K562 (cell line): Measurements from ENCODE around the gene CERS1. TPM values are rescaled to one million over a fixed set of nuclear protein-coding genes. Genes with fewer than 3 reads are reported as not detected.
A peak's percentile ranks its signal among the peaks of the same experiment; 100 is the strongest.
"Not testable (repeated sequence)": the region's sequence is repeated elsewhere in the genome, so short reads cannot be mapped to it uniquely, and the experiment has no call there.

Source experiments
- ATAC-seq: fragments of 200-7000 bp; cut with Tn5 transposase; 3 replicates; pipeline ENCODE4 v1.9.1; 2020; ENCODE audit warnings: moderate library complexity
- BruUV-seq: library from RNA; stranded (reverse); fragments of 400-500 nt; replicated peaks from 2 replicates; lab custom pipeline; 2021; lab: Mats Ljungman, UMichigan
- CTCF ChIA-PET: fragments of 300-600 bp; formaldehyde crosslinking; extraction: SDS; loops from one replicate; lab custom pipeline; 2021; ENCODE audit warnings: low intra/inter-chr PET ratio; lab: Yijun Ruan, JAX
- POLR2A ChIA-PET: fragments of 300-600, 350-650 bp; sonication (Branson Sonifier 250); formaldehyde crosslinking; extraction: SDS; loops from one replicate; lab custom pipeline; 2021; ENCODE audit warnings: antibody characterized with exemption, inconsistent platforms; lab: Yijun Ruan, JAX
- DNase-seq, 4 experiments: peaks; one replicate each; pipeline versions ENCODE4 v3.0.0 to v3.0.0-alpha.2; 2011 to 2018; ENCODE audit warnings: low spot score in 3 of 4, mixed read lengths in 3 of 4; ENCODE audit errors: extremely low read depth in 1 of 4
- FAIRE-seq: peaks from 2 replicates; lab custom pipeline; 2011; peaks lifted over from hg19 to GRCh38; lab: Jason Lieb, UNC
- H2AFZ ChIP-seq: 2 replicates; pipeline ENCODE4 v1.6.0; 2011; ENCODE audit warnings: low read depth, low read length, control low read depth, inconsistent platforms
- H3K27ac ChIP-seq: fragments of 200-600 bp; 3 replicates; pipeline ENCODE4 v1.8.0; 2011; ENCODE audit warnings: low read depth, mild to moderate bottlenecking, control low read depth, inconsistent platforms, low read length, moderate library complexity, mixed read lengths; ENCODE audit errors: extremely low read depth
- H3K27me3 ChIP-seq, 2 experiments: fragments of 300-600 bp in 1 of 2; 2 replicates in 1 of 2; 3 replicates in 1 of 2; pipeline versions ENCODE4 v1.6.0 to v1.8.0; 2011; ENCODE audit warnings: inconsistent platforms in 2 of 2, low read length in 2 of 2, mild to moderate bottlenecking in 1 of 2, mixed read lengths in 1 of 2, moderate library complexity in 1 of 2; ENCODE audit not compliant: control insufficient read depth in 2 of 2, insufficient read depth in 2 of 2
- H3K36me3 ChIP-seq: fragments of 300-600 bp; 3 replicates; pipeline ENCODE4 v1.8.0; 2011; ENCODE audit warnings: mild to moderate bottlenecking, low read length, inconsistent platforms; ENCODE audit not compliant: control insufficient read depth, insufficient read depth
- H3K4me1 ChIP-seq, 2 experiments: fragments of 200-600 bp in 1 of 2; replicated peaks in 1 of 2; 2 replicates in 1 of 2; 3 replicates in 1 of 2; pipeline versions ENCODE4 v1.5.1 to v1.8.0; 2011; ENCODE audit warnings: inconsistent platforms in 2 of 2, low read length in 2 of 2, mild to moderate bottlenecking in 1 of 2, mixed read lengths in 1 of 2, moderate library complexity in 1 of 2; ENCODE audit not compliant: control insufficient read depth in 2 of 2, insufficient read depth in 2 of 2
- H3K4me2 ChIP-seq: 2 replicates; pipeline ENCODE4 v1.6.1; 2011; ENCODE audit warnings: low read length, control low read depth, inconsistent platforms, mixed read lengths; ENCODE audit not compliant: insufficient read depth
- H3K4me3 ChIP-seq: fragments of 200-600 bp; sonication (generic), shearing (Covaris generic); 2 replicates; pipeline ENCODE4 v1.5.1; 2016; ENCODE audit warnings: control low read depth, inconsistent platforms
- H3K79me2 ChIP-seq: fragments of 200-600 bp; 3 replicates; pipeline ENCODE4 v1.8.0; 2011; ENCODE audit warnings: low read length, inconsistent platforms; ENCODE audit not compliant: control insufficient read depth, insufficient read depth
- H3K9ac ChIP-seq, 2 experiments: 2 replicates each; pipeline versions ENCODE4 v1.6.0 to v1.6.1; 2011; ENCODE audit warnings: low read depth in 2 of 2, low read length in 2 of 2, control low read depth in 1 of 2, inconsistent platforms in 1 of 2, mild to moderate bottlenecking in 1 of 2, mixed read lengths in 1 of 2; ENCODE audit not compliant: insufficient read depth in 1 of 2
- H3K9me1 ChIP-seq: one replicate; pipeline ENCODE4 v1.6.0; 2011; ENCODE audit warnings: inconsistent platforms, mild to moderate bottlenecking, low read length, moderate library complexity; ENCODE audit not compliant: control insufficient read depth, insufficient read depth
- H3K9me3 ChIP-seq: replicated peaks from 2 replicates; pipeline ENCODE4 v1.5.1; 2011; ENCODE audit warnings: low read depth, low read length, inconsistent platforms; ENCODE audit not compliant: control insufficient read depth, insufficient read depth
- H4K20me1 ChIP-seq: replicated peaks from 2 replicates; pipeline ENCODE4 v1.6.1; 2011; ENCODE audit warnings: low read length, inconsistent platforms, mixed read lengths; ENCODE audit not compliant: control insufficient read depth, insufficient read depth
- NFIC ChIP-seq: fragments of 450-650 bp; IDR thresholded peaks from 2 replicates; pipeline ENCODE4 v1.6.1; 2017; ENCODE audit warnings: mild to moderate bottlenecking, inconsistent platforms
- WGBS: fragments of 100-300 bp; shearing (Covaris generic); methylation state at CpG from one replicate; pipeline ENCODE4 v1.1.6; 2016; ENCODE audit warnings: low coverage, mixed read lengths; ENCODE audit not compliant: insufficient coverage; ENCODE audit errors: missing lambda C conversion rate; 5-methylcytosine and 5-hydroxymethylcytosine counted together
- in situ Hi-C: fragments of 300-500 bp; cut with MboI; formaldehyde crosslinking; loops from 4 replicates; pipeline ENCODE4 v1.15.0; 2018; ENCODE audit warnings: inconsistent platforms, mixed read lengths
- intact Hi-C: fragments of 100-400 bp; cut with micrococcal nuclease; formaldehyde crosslinking; loops from 2 replicates; pipeline ENCODE4 v1.14.2; 2022
- polyA plus RNA-seq, 8 experiments: library from polyadenylated mRNA; depleted of rRNA in 4 of 8; stranded (reverse) in 5 of 8; unstranded in 3 of 8; fragments of >200 nt; fragmentation: Nextera tagmentation in 2 of 8; fragmentation: Illumina TruSeq in 1 of 8; extraction: Ambion mirVana in 2 of 8; extraction: Trizol in 1 of 8; gene quantifications; 2 replicates each; pipeline versions ENCODE4 v1.2.1 to v1.2.3, GENCODE V29; 2011 to 2014; ENCODE audit warnings: inconsistent platforms in 1 of 8, missing spikeins in 1 of 8
- total RNA-seq, 7 experiments: library from RNA; depleted of rRNA in 6 of 7; stranded (reverse); fragments of >200 nt in 6 of 7; fragmentation: Illumina TruSeq in 2 of 7; extraction: Trizol in 2 of 7; gene quantifications; 2 replicates each; pipeline versions ENCODE4 v1.2.1 to v1.2.3, GENCODE V29; 2011 to 2021; ENCODE audit warnings: low replicate concordance in 1 of 7
- TF ChIP-seq, protein P1 (sequence below), 2 experiments: fragments of 450-650 bp in 1 of 2; sonication (generic) in 1 of 2; formaldehyde crosslinking in 1 of 2; IDR thresholded peaks in 1 of 2; conservative IDR thresholded peaks in 1 of 2; 2 replicates each; pipeline versions ENCODE4 v1.6.1 to v1.8.1; 2016 to 2023; ENCODE audit warnings: mild to moderate bottlenecking in 2 of 2, moderate library complexity in 2 of 2, inconsistent platforms in 1 of 2, missing genetic modification reagents in 1 of 2

Gene CERS1
- total and polyA plus RNA-seq, 9 of the 15 experiments (the other 6 are each of a cell fraction or from before 2014, with no cell fraction given): 0.33 to 1.5 (median 0.86) TPM; not detected in 2

DNA sequence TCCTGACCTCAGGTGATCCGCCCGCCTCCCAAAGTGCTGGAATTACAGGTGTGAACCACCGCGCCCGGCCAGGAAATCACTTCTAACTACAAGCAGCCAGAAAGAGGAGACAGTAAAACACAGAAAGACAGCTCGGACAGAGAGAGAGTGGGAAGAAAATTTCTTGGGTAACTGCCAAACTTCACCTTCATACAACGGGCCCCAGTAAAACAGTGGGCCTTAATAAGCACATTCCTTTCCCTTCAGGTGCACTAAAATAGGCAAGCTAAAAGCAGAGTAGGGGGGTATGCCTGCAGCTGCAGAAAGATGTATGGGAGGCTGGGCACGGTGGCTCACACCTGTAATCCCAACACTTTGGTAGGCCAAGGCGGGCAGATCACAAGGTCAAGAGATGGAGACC is 21.6 kb upstream of the CERS1 start:
- H3K27me3 ChIP-seq, H4K20me1 ChIP-seq, in situ Hi-C loops, H3K9me1 ChIP-seq, H3K9ac ChIP-seq, H3K27ac ChIP-seq, BruUV-seq, H3K9me3 ChIP-seq, ATAC-seq, FAIRE-seq, DNase-seq, H2AFZ ChIP-seq: not testable (repeated sequence)
- ChIA-PET CTCF (interaction anchor here (0.8 kb wide), 1 partner anchor 69 kb away, joined by 3 read pairs; no protein-coding TSS in a partner anchor), POLR2A (interaction anchor here (3.6 kb wide), 1 partner anchor 9 kb away, joined by 37 read pairs; no protein-coding TSS in a partner anchor)
- 66% methylated on average over 9 of the region's 9 CpGs for WGBS
- intact Hi-C loops: loop anchor here (5.0 kb wide), 1 partner anchor 220 kb away; the partner anchor contains the start of gene TMEM161A
- H3K4me1 ChIP-seq: peaks cover 8 to 33% of the 10 kb centered on the region in 2 experiments; a peak in 4 of 5 replicates
- peaks cover 59% of the 10 kb centered on the region; the same call in 2 of the 3 replicates for H3K36me3 ChIP-seq
- H3K4me2 ChIP-seq: peak overlapping the region; percentile 94
- peak overlapping the region; percentile 95 for H3K4me3 ChIP-seq
- TF ChIP-seq NFIC: peak; percentile 68
- TF ChIP-seq, protein P1, sequence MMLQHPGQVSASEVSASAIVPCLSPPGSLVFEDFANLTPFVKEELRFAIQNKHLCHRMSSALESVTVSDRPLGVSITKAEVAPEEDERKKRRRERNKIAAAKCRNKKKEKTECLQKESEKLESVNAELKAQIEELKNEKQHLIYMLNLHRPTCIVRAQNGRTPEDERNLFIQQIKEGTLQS (IDR thresholded peaks at IDR 0.05): not testable (repeated sequence)
- TF ChIP-seq, protein P1 (CRISPR knock-in tag; conservative IDR thresholded peaks at IDR 0.05): 0 out of 2 replicates have a peak, but pooled peaks have one; percentile 57
- peaks cover 72% of the 10 kb centered on the region for H3K79me2 ChIP-seq
